Sigmoid colon (tissue), 3 donors: ENCODE data around the gene RMND1.

ENCODE experiments used
- CTCF ChIP-seq, 4 experiments: fragments of 450-650 bp in 3 of 4; fragments of 200-600 bp in 1 of 4; IDR thresholded peaks; one replicate each; pipeline ENCODE4 v1.5.1; 2016 to 2019; ENCODE audit warnings: antibody characterized with exemption in 4 of 4, mild to moderate bottlenecking in 3 of 4, moderate library complexity in 2 of 4
- POLR2A ChIP-seq, 2 donors: fragments of 450-650 bp; IDR thresholded peaks; one replicate each; pipeline ENCODE4 v1.6.1; 2016; ENCODE audit warnings: antibody characterized with exemption in 2 of 2, mild to moderate bottlenecking in 2 of 2, moderate library complexity in 2 of 2

GRCh38 chr6:151442371-151442770 is 9.6 kb downstream of the RMND1 start:
- TF ChIP-seq CTCF (IDR thresholded peaks at IDR 0.05) (no peak), POLR2A (IDR thresholded peaks at IDR 0.05) (no peak)
